ENCODE measurements around the gene CLDN19. TPM values are rescaled to one million over a fixed set of nuclear protein-coding genes. Genes with fewer than 3 reads are reported as not detected.

CLDN19 gene
- total and polyA plus RNA-seq, 4 donors = 0.14 to 5.1 TPM; not detected in 2

DNA sequence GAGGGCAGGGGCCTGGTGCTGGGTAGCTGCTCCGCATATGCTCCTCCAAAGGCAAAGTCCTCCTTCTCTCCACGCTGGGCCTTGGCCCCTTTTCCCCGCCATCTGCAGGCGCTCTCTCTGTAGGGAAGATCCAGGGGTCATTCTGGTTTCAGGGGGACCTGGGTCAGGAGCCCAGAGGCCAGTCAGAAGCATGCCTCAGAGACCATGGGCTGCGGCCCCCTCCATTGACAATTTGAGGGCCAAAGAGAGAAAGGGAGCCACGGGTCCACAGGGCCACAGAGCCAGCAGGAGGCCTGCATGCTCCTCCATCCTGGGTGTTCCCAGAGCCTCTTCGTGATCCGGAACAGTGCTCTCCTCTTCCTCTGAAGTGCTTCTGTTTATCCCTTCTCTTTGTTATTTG, 2.1 kb upstream of the CLDN19 start:
- Histone ChIP-seq H3K27me3 (ENCODE audit: control insufficient read depth in 4 of 4, insufficient read depth in 4 of 4, low read length in 3 of 4) (no peaks in the 10 kb centered on the region), H3K36me3 (ENCODE audit: control insufficient read depth in 4 of 4, insufficient read depth in 3 of 4, low read depth in 1 of 4, low read length in 3 of 4) (peaks cover 1 to 16% (median 7%) of the 10 kb centered on the region in 4 donors), H3K27ac (ENCODE audit: low read depth in 1 of 2, low read length in 2 of 2) (no peak overlapping the region), H3K4me1 (ENCODE audit: control insufficient read depth in 4 of 4, insufficient read depth in 4 of 4, low read length in 3 of 4) (peaks cover 2 to 7% (median 5%) of the 10 kb centered on the region in 4 donors), H3K9ac (ENCODE audit: low read depth in 1 of 2, low read length in 2 of 2) (no peak overlapping the region), H3K9me3 (ENCODE audit: control insufficient read depth in 4 of 4, low read length in 3 of 4) (no peaks in the 10 kb centered on the region), H3K4me3 (ENCODE audit: low read depth in 1 of 3, low read length in 3 of 3) (no peak overlapping the region)
- DNase-seq (ENCODE audit: low spot score) = no peak
- TF ChIP-seq, protein P1, sequence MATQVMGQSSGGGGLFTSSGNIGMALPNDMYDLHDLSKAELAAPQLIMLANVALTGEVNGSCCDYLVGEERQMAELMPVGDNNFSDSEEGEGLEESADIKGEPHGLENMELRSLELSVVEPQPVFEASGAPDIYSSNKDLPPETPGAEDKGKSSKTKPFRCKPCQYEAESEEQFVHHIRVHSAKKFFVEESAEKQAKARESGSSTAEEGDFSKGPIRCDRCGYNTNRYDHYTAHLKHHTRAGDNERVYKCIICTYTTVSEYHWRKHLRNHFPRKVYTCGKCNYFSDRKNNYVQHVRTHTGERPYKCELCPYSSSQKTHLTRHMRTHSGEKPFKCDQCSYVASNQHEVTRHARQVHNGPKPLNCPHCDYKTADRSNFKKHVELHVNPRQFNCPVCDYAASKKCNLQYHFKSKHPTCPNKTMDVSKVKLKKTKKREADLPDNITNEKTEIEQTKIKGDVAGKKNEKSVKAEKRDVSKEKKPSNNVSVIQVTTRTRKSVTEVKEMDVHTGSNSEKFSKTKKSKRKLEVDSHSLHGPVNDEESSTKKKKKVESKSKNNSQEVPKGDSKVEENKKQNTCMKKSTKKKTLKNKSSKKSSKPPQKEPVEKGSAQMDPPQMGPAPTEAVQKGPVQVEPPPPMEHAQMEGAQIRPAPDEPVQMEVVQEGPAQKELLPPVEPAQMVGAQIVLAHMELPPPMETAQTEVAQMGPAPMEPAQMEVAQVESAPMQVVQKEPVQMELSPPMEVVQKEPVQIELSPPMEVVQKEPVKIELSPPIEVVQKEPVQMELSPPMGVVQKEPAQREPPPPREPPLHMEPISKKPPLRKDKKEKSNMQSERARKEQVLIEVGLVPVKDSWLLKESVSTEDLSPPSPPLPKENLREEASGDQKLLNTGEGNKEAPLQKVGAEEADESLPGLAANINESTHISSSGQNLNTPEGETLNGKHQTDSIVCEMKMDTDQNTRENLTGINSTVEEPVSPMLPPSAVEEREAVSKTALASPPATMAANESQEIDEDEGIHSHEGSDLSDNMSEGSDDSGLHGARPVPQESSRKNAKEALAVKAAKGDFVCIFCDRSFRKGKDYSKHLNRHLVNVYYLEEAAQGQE (IDR thresholded peaks at IDR 0.05) = no peak
- TF ChIP-seq JUND (IDR thresholded peaks at IDR 0.05) (no peak), YY1 (IDR thresholded peaks at IDR 0.05) (no peak), EGR1 (IDR thresholded peaks at IDR 0.05; ENCODE audit: low read depth in 2 of 2) (no peak), HNF4A (conservative IDR thresholded peaks at IDR 0.05) (no peak), RXRA (IDR thresholded peaks at IDR 0.05) (no peak), GABPA (IDR thresholded peaks at IDR 0.05 in 1 of 2, conservative IDR thresholded peaks at IDR 0.05 in 1 of 2) (no peak), TAF1 (conservative IDR thresholded peaks at IDR 0.05) (no peak), RAD21 (IDR thresholded peaks at IDR 0.05) (no peak)
- TF ChIP-seq, protein P2, sequence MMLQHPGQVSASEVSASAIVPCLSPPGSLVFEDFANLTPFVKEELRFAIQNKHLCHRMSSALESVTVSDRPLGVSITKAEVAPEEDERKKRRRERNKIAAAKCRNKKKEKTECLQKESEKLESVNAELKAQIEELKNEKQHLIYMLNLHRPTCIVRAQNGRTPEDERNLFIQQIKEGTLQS (IDR thresholded peaks at IDR 0.05) = no peak
- WGBS = 96% methylated on average over 8 of the region's 8 CpGs

DNA sequence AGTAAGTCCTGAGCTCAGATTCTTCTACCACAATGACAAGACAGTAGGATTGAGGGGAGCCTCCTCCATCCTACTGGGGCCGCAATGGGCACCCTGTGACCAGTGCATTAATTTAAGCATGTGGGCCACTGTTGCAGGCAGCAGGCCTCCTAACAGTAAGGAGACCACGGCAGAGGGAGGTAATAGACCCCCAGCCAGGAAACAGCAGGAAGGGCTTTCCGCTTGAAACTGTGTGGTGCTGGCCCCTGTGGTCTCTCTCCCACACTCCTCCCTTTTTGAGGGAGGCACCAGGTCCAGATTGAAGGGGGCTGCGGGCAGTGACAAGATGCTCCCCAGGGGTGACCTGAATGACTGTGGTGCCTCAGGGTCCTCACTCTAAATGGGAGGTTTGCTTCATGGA, 1.7 kb upstream of the CLDN19 start:
- DNase-seq (ENCODE audit: low spot score) = no peak
- Histone ChIP-seq H3K27ac (ENCODE audit: low read depth in 1 of 2, low read length in 2 of 2) (no peak overlapping the region), H3K36me3 (ENCODE audit: control insufficient read depth in 4 of 4, insufficient read depth in 3 of 4, low read depth in 1 of 4, low read length in 3 of 4) (peaks cover 1 to 13% (median 6%) of the 10 kb centered on the region in 4 donors), H3K4me3 (ENCODE audit: low read depth in 1 of 3, low read length in 3 of 3) (no peak overlapping the region), H3K27me3 (ENCODE audit: control insufficient read depth in 4 of 4, insufficient read depth in 4 of 4, low read length in 3 of 4) (no peaks in the 10 kb centered on the region), H3K9ac (ENCODE audit: low read depth in 1 of 2, low read length in 2 of 2) (no peak overlapping the region), H3K4me1 (ENCODE audit: control insufficient read depth in 4 of 4, insufficient read depth in 4 of 4, low read length in 3 of 4) (peaks cover 2 to 7% (median 5%) of the 10 kb centered on the region in 4 donors), H3K9me3 (ENCODE audit: control insufficient read depth in 4 of 4, low read length in 3 of 4) (no peaks in the 10 kb centered on the region)
- WGBS = 94% methylated on average over 4 of the region's 4 CpGs
- TF ChIP-seq NR2F2 (IDR thresholded peaks at IDR 0.05) = no peak
- TF ChIP-seq FOXA1 (IDR thresholded peaks at IDR 0.05) = no peak
- TF ChIP-seq JUND (IDR thresholded peaks at IDR 0.05) = no peak
- TF ChIP-seq FOXA2 (IDR thresholded peaks at IDR 0.05) = no peak
- TF ChIP-seq, protein P3, sequence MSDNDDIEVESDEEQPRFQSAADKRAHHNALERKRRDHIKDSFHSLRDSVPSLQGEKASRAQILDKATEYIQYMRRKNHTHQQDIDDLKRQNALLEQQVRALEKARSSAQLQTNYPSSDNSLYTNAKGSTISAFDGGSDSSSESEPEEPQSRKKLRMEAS (IDR thresholded peaks at IDR 0.05) = no peak
- TF ChIP-seq, protein P2 (IDR thresholded peaks at IDR 0.05) = no peak
- TF ChIP-seq YY1 (IDR thresholded peaks at IDR 0.05) = no peak
- no peak for TF ChIP-seq HNF4A (conservative IDR thresholded peaks at IDR 0.05)
- TF ChIP-seq, protein P1 (IDR thresholded peaks at IDR 0.05) = no peak
- no peak for TF ChIP-seq RXRA (IDR thresholded peaks at IDR 0.05)

Data from liver (tissue), 9 donors.